Measurements from ENCODE around the gene ESPN.
A peak's percentile ranks its signal among the peaks of the same experiment; 100 is the strongest.

ESPN gene

GRCh38 chr1:6483017-6483760 lies 58.6 kb downstream of the ESPN start:
- Histone ChIP-seq H3K4me1 (ENCODE audit: control insufficient read depth in 1 of 2, insufficient read depth in 2 of 2, low read length in 2 of 2) (peaks cover 0 to 19% of the 10 kb centered on the region in 2 donors), H3K27ac (ENCODE audit: low read length) (no peak overlapping the region), H3K4me3 (ENCODE audit: low read depth in 1 of 2, low read length in 2 of 2) (no peak overlapping the region), H3K9me3 (ENCODE audit: control insufficient read depth in 1 of 2, low read length in 2 of 2) (no peaks in the 10 kb centered on the region), H3K27me3 (ENCODE audit: low read depth, low read length) (peaks cover 13% of the 10 kb centered on the region), H3K36me3 (ENCODE audit: control insufficient read depth in 1 of 2, insufficient read depth in 2 of 2, low read length in 2 of 2) (no peaks in the 10 kb centered on the region)

GRCh38 chr1:6483761-6484117 lies 59.2 kb downstream of the ESPN start:
- H3K9me3 ChIP-seq (ENCODE audit: control insufficient read depth in 1 of 2, low read length in 2 of 2): no peaks in the 10 kb centered on the region
- peaks cover 13% of the 10 kb centered on the region for H3K27me3 ChIP-seq (ENCODE audit: low read depth, low read length)
- no peak overlapping the region for H3K27ac ChIP-seq (ENCODE audit: low read length)
- peaks cover 0 to 19% of the 10 kb centered on the region in 2 donors for H3K4me1 ChIP-seq (ENCODE audit: control insufficient read depth in 1 of 2, insufficient read depth in 2 of 2, low read length in 2 of 2)
- no peaks in the 10 kb centered on the region for H3K36me3 ChIP-seq (ENCODE audit: control insufficient read depth in 1 of 2, insufficient read depth in 2 of 2, low read length in 2 of 2)
- no peak overlapping the region for H3K4me3 ChIP-seq (ENCODE audit: low read depth in 1 of 2, low read length in 2 of 2)

GRCh38 chr1:6484826-6485167 lies 60.2 kb downstream of the ESPN start:
- Histone ChIP-seq H3K36me3 (ENCODE audit: control insufficient read depth in 1 of 2, insufficient read depth in 2 of 2, low read length in 2 of 2) (no peaks in the 10 kb centered on the region), H3K27ac (ENCODE audit: low read length) (no peak overlapping the region), H3K27me3 (ENCODE audit: low read depth, low read length) (peaks cover 13% of the 10 kb centered on the region), H3K9me3 (ENCODE audit: control insufficient read depth in 1 of 2, low read length in 2 of 2) (no peaks in the 10 kb centered on the region), H3K4me1 (ENCODE audit: control insufficient read depth in 1 of 2, insufficient read depth in 2 of 2, low read length in 2 of 2) (peaks cover 0 to 21% of the 10 kb centered on the region in 2 donors), H3K4me3 (ENCODE audit: low read depth in 1 of 2, low read length in 2 of 2) (peak overlapping the region in 1 of 2 donors; percentile 45)

- peaks cover 13% of the 10 kb centered on the region for H3K27me3 ChIP-seq (ENCODE audit: low read depth, low read length)
- peak overlapping the region in 1 of 2 donors; percentile 45 for H3K4me3 ChIP-seq (ENCODE audit: low read depth in 1 of 2, low read length in 2 of 2)
Measured at GRCh38 chr1:6485168-6486101, 60.9 kb downstream of the ESPN start.

GRCh38 chr1:6486433-6487011 lies 61.9 kb downstream of the ESPN start:
- H3K4me1 ChIP-seq (ENCODE audit: control insufficient read depth in 1 of 2, insufficient read depth in 2 of 2, low read length in 2 of 2): peaks cover 0 to 37% of the 10 kb centered on the region in 2 donors
- peak overlapping the region in 1 of 2 donors; percentile 42 for H3K4me3 ChIP-seq (ENCODE audit: low read depth in 1 of 2, low read length in 2 of 2)
- peaks cover 13% of the 10 kb centered on the region for H3K27me3 ChIP-seq (ENCODE audit: low read depth, low read length)
- no peaks in the 10 kb centered on the region for H3K9me3 ChIP-seq (ENCODE audit: control insufficient read depth in 1 of 2, low read length in 2 of 2)
- H3K27ac ChIP-seq (ENCODE audit: low read length): no peak overlapping the region
- no peaks in the 10 kb centered on the region for H3K36me3 ChIP-seq (ENCODE audit: control insufficient read depth in 1 of 2, insufficient read depth in 2 of 2, low read length in 2 of 2)

More at GRCh38 chr1:6485168-6486101, 60.9 kb downstream of the ESPN start:
- Histone ChIP-seq H3K4me1 (ENCODE audit: control insufficient read depth in 1 of 2, insufficient read depth in 2 of 2, low read length in 2 of 2) (peaks cover 0 to 28% of the 10 kb centered on the region in 2 donors), H3K36me3 (ENCODE audit: control insufficient read depth in 1 of 2, insufficient read depth in 2 of 2, low read length in 2 of 2) (no peaks in the 10 kb centered on the region), H3K27ac (ENCODE audit: low read length) (no peak overlapping the region), H3K9me3 (ENCODE audit: control insufficient read depth in 1 of 2, low read length in 2 of 2) (no peaks in the 10 kb centered on the region)

- H3K4me3 ChIP-seq (ENCODE audit: low read depth in 1 of 2, low read length in 2 of 2): no peak overlapping the region
- H3K27ac ChIP-seq (ENCODE audit: low read length): no peak overlapping the region
- H3K4me1 ChIP-seq (ENCODE audit: control insufficient read depth in 1 of 2, insufficient read depth in 2 of 2, low read length in 2 of 2): peaks cover 0 to 37% of the 10 kb centered on the region in 2 donors
- no peaks in the 10 kb centered on the region for H3K36me3 ChIP-seq (ENCODE audit: control insufficient read depth in 1 of 2, insufficient read depth in 2 of 2, low read length in 2 of 2)
- peaks cover 13% of the 10 kb centered on the region for H3K27me3 ChIP-seq (ENCODE audit: low read depth, low read length)
- no peaks in the 10 kb centered on the region for H3K9me3 ChIP-seq (ENCODE audit: control insufficient read depth in 1 of 2, low read length in 2 of 2)
Measured at GRCh38 chr1:6487804-6488484, 63.4 kb downstream of the ESPN start.

- no peaks in the 10 kb centered on the region for H3K9me3 ChIP-seq (ENCODE audit: control insufficient read depth in 1 of 2, low read length in 2 of 2)
- H3K4me1 ChIP-seq (ENCODE audit: control insufficient read depth in 1 of 2, insufficient read depth in 2 of 2, low read length in 2 of 2): peaks cover 0 to 37% of the 10 kb centered on the region in 2 donors
- H3K36me3 ChIP-seq (ENCODE audit: control insufficient read depth in 1 of 2, insufficient read depth in 2 of 2, low read length in 2 of 2): no peaks in the 10 kb centered on the region
- H3K4me3 ChIP-seq (ENCODE audit: low read depth in 1 of 2, low read length in 2 of 2): no peak overlapping the region
- no peak overlapping the region for H3K27ac ChIP-seq (ENCODE audit: low read length)
- H3K27me3 ChIP-seq (ENCODE audit: low read depth, low read length): peaks cover 13% of the 10 kb centered on the region
Measured at GRCh38 chr1:6488602-6489382, 64.2 kb downstream of the ESPN start.

- Histone ChIP-seq H3K4me3 (ENCODE audit: low read depth in 1 of 2, low read length in 2 of 2) (no peak overlapping the region), H3K27ac (ENCODE audit: low read length) (no peak overlapping the region), H3K4me1 (ENCODE audit: control insufficient read depth in 1 of 2, insufficient read depth in 2 of 2, low read length in 2 of 2) (peaks cover 0 to 37% of the 10 kb centered on the region in 2 donors), H3K36me3 (ENCODE audit: control insufficient read depth in 1 of 2, insufficient read depth in 2 of 2, low read length in 2 of 2) (no peaks in the 10 kb centered on the region), H3K27me3 (ENCODE audit: low read depth, low read length) (peaks cover 13% of the 10 kb centered on the region), H3K9me3 (ENCODE audit: control insufficient read depth in 1 of 2, low read length in 2 of 2) (no peaks in the 10 kb centered on the region)
Measured at GRCh38 chr1:6489383-6489765, 64.8 kb downstream of the ESPN start.

- Histone ChIP-seq H3K4me1 (ENCODE audit: control insufficient read depth in 1 of 2, insufficient read depth in 2 of 2, low read length in 2 of 2) (peaks cover 0 to 37% of the 10 kb centered on the region in 2 donors), H3K4me3 (ENCODE audit: low read depth in 1 of 2, low read length in 2 of 2) (peak overlapping the region; percentile 48 to 77), H3K27me3 (ENCODE audit: low read depth, low read length) (peaks cover 9% of the 10 kb centered on the region), H3K36me3 (ENCODE audit: control insufficient read depth in 1 of 2, insufficient read depth in 2 of 2, low read length in 2 of 2) (no peaks in the 10 kb centered on the region), H3K27ac (ENCODE audit: low read length) (no peak overlapping the region), H3K9me3 (ENCODE audit: control insufficient read depth in 1 of 2, low read length in 2 of 2) (no peaks in the 10 kb centered on the region)
Measured at GRCh38 chr1:6489799-6490180, 65.2 kb downstream of the ESPN start.

- Histone ChIP-seq H3K36me3 (ENCODE audit: control insufficient read depth in 1 of 2, insufficient read depth in 2 of 2, low read length in 2 of 2) (no peaks in the 10 kb centered on the region), H3K9me3 (ENCODE audit: control insufficient read depth in 1 of 2, low read length in 2 of 2) (no peaks in the 10 kb centered on the region), H3K27ac (ENCODE audit: low read length) (no peak overlapping the region), H3K4me1 (ENCODE audit: control insufficient read depth in 1 of 2, insufficient read depth in 2 of 2, low read length in 2 of 2) (peaks cover 0 to 32% of the 10 kb centered on the region in 2 donors), H3K4me3 (ENCODE audit: low read depth in 1 of 2, low read length in 2 of 2) (peak overlapping the region; percentile 48 to 77), H3K27me3 (ENCODE audit: low read depth, low read length) (peaks cover 8% of the 10 kb centered on the region)
Measured at GRCh38 chr1:6490181-6491080, 65.9 kb downstream of the ESPN start.

All from muscle layer of duodenum (tissue), 2 donors.